Measurements from ENCODE around the gene RIT2.

Gene RIT2

GRCh38 chr18:43115076-43115921 is at the start of gene RIT2:
Gene RIT2 (minus strand): TSS chr18:43115685.
- no peak for DNase-seq (ENCODE audit: low spot score in 2 of 2)
- H3K27me3 Mint-ChIP-seq = no peaks in the 10 kb centered on the region
- H3K27ac Mint-ChIP-seq (ENCODE audit: low read depth) = no peak within 1 kb of the TSS
- H3K36me3 Mint-ChIP-seq (ENCODE audit: insufficient read depth) = no peaks in the 10 kb centered on the region
- no peaks in the 10 kb centered on the region for H3K4me1 Mint-ChIP-seq
- no peak for ATAC-seq (replicated peaks; ENCODE audit: extremely low read depth, poor library complexity, severe bottlenecking)
- no peak within 1 kb of the TSS for H3K4me3 Mint-ChIP-seq
- peaks cover 15% of the 10 kb centered on the region for H3K9me3 Mint-ChIP-seq

- Mint-ChIP-seq H3K27ac (ENCODE audit: low read depth) (no peak overlapping the region), H3K27me3 (no peaks in the 10 kb centered on the region), H3K4me1 (no peaks in the 10 kb centered on the region), H3K4me3 (no peak overlapping the region), H3K9me3 (peaks cover 5% of the 10 kb centered on the region), H3K36me3 (ENCODE audit: insufficient read depth) (no peaks in the 10 kb centered on the region)
- no peak for DNase-seq (ENCODE audit: low spot score in 2 of 2)
- ATAC-seq (replicated peaks; ENCODE audit: extremely low read depth, poor library complexity, severe bottlenecking) = no peak
Observed at GRCh38 chr18:43161528-43161927, 46.0 kb upstream of the RIT2 start.

- H3K4me3 Mint-ChIP-seq = no peak overlapping the region
- no peak overlapping the region for H3K27ac Mint-ChIP-seq (ENCODE audit: low read depth)
- no peak for ATAC-seq (replicated peaks; ENCODE audit: extremely low read depth, poor library complexity, severe bottlenecking)
- H3K27me3 Mint-ChIP-seq = no peaks in the 10 kb centered on the region
- DNase-seq (ENCODE audit: low spot score in 2 of 2) = no peak
- no peaks in the 10 kb centered on the region for H3K4me1 Mint-ChIP-seq
- no peaks in the 10 kb centered on the region for H3K36me3 Mint-ChIP-seq (ENCODE audit: insufficient read depth)
- peaks cover 5% of the 10 kb centered on the region for H3K9me3 Mint-ChIP-seq
Observed at GRCh38 chr18:43160509-43160908, 45.0 kb upstream of the RIT2 start.

- Mint-ChIP-seq H3K4me3 (no peak overlapping the region), H3K36me3 (ENCODE audit: insufficient read depth) (no peaks in the 10 kb centered on the region), H3K4me1 (no peaks in the 10 kb centered on the region), H3K27ac (ENCODE audit: low read depth) (no peak overlapping the region), H3K27me3 (no peaks in the 10 kb centered on the region), H3K9me3 (peaks cover 3% of the 10 kb centered on the region)
- no peak for ATAC-seq (replicated peaks; ENCODE audit: extremely low read depth, poor library complexity, severe bottlenecking)
- no peak for DNase-seq (ENCODE audit: low spot score in 2 of 2)
Observed at GRCh38 chr18:43159926-43160325, 44.4 kb upstream of the RIT2 start.

GRCh38 chr18:43159086-43159770 is 43.7 kb upstream of the RIT2 start:
- H3K9me3 Mint-ChIP-seq = no peaks in the 10 kb centered on the region
- no peak overlapping the region for H3K27ac Mint-ChIP-seq (ENCODE audit: low read depth)
- H3K4me3 Mint-ChIP-seq = no peak overlapping the region
- H3K27me3 Mint-ChIP-seq = no peaks in the 10 kb centered on the region
- no peak for DNase-seq (ENCODE audit: low spot score in 2 of 2)
- no peaks in the 10 kb centered on the region for H3K4me1 Mint-ChIP-seq
- ATAC-seq (replicated peaks; ENCODE audit: extremely low read depth, poor library complexity, severe bottlenecking) = no peak
- H3K36me3 Mint-ChIP-seq (ENCODE audit: insufficient read depth) = no peaks in the 10 kb centered on the region

- Mint-ChIP-seq H3K4me3 (no peak overlapping the region), H3K27ac (ENCODE audit: low read depth) (no peak overlapping the region), H3K4me1 (no peaks in the 10 kb centered on the region), H3K36me3 (ENCODE audit: insufficient read depth) (no peaks in the 10 kb centered on the region), H3K9me3 (no peaks in the 10 kb centered on the region), H3K27me3 (no peaks in the 10 kb centered on the region)
- no peak for DNase-seq (ENCODE audit: low spot score in 2 of 2)
- ATAC-seq (replicated peaks; ENCODE audit: extremely low read depth, poor library complexity, severe bottlenecking) = no peak
Observed at GRCh38 chr18:43158381-43158780, 42.9 kb upstream of the RIT2 start.

GRCh38 chr18:43155842-43156241 is 40.4 kb upstream of the RIT2 start:
- no peak overlapping the region for H3K4me3 Mint-ChIP-seq
- peaks cover 1% of the 10 kb centered on the region for H3K9me3 Mint-ChIP-seq
- no peaks in the 10 kb centered on the region for H3K36me3 Mint-ChIP-seq (ENCODE audit: insufficient read depth)
- no peak for ATAC-seq (replicated peaks; ENCODE audit: extremely low read depth, poor library complexity, severe bottlenecking)
- DNase-seq (ENCODE audit: low spot score in 2 of 2) = no peak
- H3K27ac Mint-ChIP-seq (ENCODE audit: low read depth) = no peak overlapping the region
- no peaks in the 10 kb centered on the region for H3K4me1 Mint-ChIP-seq
- no peaks in the 10 kb centered on the region for H3K27me3 Mint-ChIP-seq

GRCh38 chr18:43148231-43148630 is 32.7 kb upstream of the RIT2 start:
- ATAC-seq (replicated peaks; ENCODE audit: extremely low read depth, poor library complexity, severe bottlenecking) (no peak), DNase-seq (ENCODE audit: low spot score in 2 of 2) (no peak)
- Mint-ChIP-seq H3K27me3 (no peaks in the 10 kb centered on the region), H3K4me3 (no peak overlapping the region), H3K9me3 (peaks cover 20% of the 10 kb centered on the region), H3K36me3 (ENCODE audit: insufficient read depth) (no peaks in the 10 kb centered on the region), H3K27ac (ENCODE audit: low read depth) (no peak overlapping the region), H3K4me1 (no peaks in the 10 kb centered on the region)

GRCh38 chr18:43141208-43141607 is 25.7 kb upstream of the RIT2 start:
- Mint-ChIP-seq H3K27me3 (no peaks in the 10 kb centered on the region), H3K9me3 (peaks cover 16% of the 10 kb centered on the region), H3K36me3 (ENCODE audit: insufficient read depth) (no peaks in the 10 kb centered on the region), H3K27ac (ENCODE audit: low read depth) (no peak overlapping the region), H3K4me3 (no peak overlapping the region), H3K4me1 (no peaks in the 10 kb centered on the region)
- no peak for ATAC-seq (replicated peaks; ENCODE audit: extremely low read depth, poor library complexity, severe bottlenecking)
- no peak for DNase-seq (ENCODE audit: low spot score in 2 of 2)

- DNase-seq (ENCODE audit: low spot score in 2 of 2) (no peak), ATAC-seq (replicated peaks; ENCODE audit: extremely low read depth, poor library complexity, severe bottlenecking) (no peak)
- H3K27me3 Mint-ChIP-seq = no peaks in the 10 kb centered on the region
- no peaks in the 10 kb centered on the region for H3K36me3 Mint-ChIP-seq (ENCODE audit: insufficient read depth)
- peaks cover 6% of the 10 kb centered on the region for H3K9me3 Mint-ChIP-seq
- H3K27ac Mint-ChIP-seq (ENCODE audit: low read depth) = no peak overlapping the region
- H3K4me3 Mint-ChIP-seq = no peak overlapping the region
- no peaks in the 10 kb centered on the region for H3K4me1 Mint-ChIP-seq
Observed at GRCh38 chr18:43139288-43139946, 23.9 kb upstream of the RIT2 start.

- Mint-ChIP-seq H3K4me3 (no peak overlapping the region), H3K4me1 (no peaks in the 10 kb centered on the region), H3K9me3 (peaks cover 4% of the 10 kb centered on the region), H3K27me3 (no peaks in the 10 kb centered on the region), H3K36me3 (ENCODE audit: insufficient read depth) (no peaks in the 10 kb centered on the region), H3K27ac (ENCODE audit: low read depth) (no peak overlapping the region)
- no peak for DNase-seq (ENCODE audit: low spot score in 2 of 2)
- no peak for ATAC-seq (replicated peaks; ENCODE audit: extremely low read depth, poor library complexity, severe bottlenecking)
Observed at GRCh38 chr18:43134876-43135275, 19.4 kb upstream of the RIT2 start.

GRCh38 chr18:43130716-43131260 is 15.3 kb upstream of the RIT2 start:
- DNase-seq (ENCODE audit: low spot score in 2 of 2) (no peak), ATAC-seq (replicated peaks; ENCODE audit: extremely low read depth, poor library complexity, severe bottlenecking) (no peak)
- Mint-ChIP-seq H3K4me3 (no peak overlapping the region), H3K4me1 (no peaks in the 10 kb centered on the region), H3K27ac (ENCODE audit: low read depth) (no peak overlapping the region), H3K27me3 (no peaks in the 10 kb centered on the region), H3K9me3 (peaks cover 11% of the 10 kb centered on the region), H3K36me3 (ENCODE audit: insufficient read depth) (no peaks in the 10 kb centered on the region)
